Stimulated activated CD8-positive, alpha-beta memory T cell treated with anti-CD3 and anti-CD28 coated beads, Interleukin-12 subunit alpha, Interleukin-12 subunit beta, amount 100 ng/mL, for 1 hour (primary cell): Measurements from ENCODE around the gene PSMC2.
"Not testable (repeated sequence)": the region's sequence is repeated elsewhere in the genome, so short reads cannot be mapped to it uniquely, and the experiment has no call there.

Experiments
- DNase-seq: peaks from one replicate; pipeline ENCODE4 v3.0.0-alpha.2; 2020; ENCODE audit warnings: low read depth

Gene PSMC2

DNA sequence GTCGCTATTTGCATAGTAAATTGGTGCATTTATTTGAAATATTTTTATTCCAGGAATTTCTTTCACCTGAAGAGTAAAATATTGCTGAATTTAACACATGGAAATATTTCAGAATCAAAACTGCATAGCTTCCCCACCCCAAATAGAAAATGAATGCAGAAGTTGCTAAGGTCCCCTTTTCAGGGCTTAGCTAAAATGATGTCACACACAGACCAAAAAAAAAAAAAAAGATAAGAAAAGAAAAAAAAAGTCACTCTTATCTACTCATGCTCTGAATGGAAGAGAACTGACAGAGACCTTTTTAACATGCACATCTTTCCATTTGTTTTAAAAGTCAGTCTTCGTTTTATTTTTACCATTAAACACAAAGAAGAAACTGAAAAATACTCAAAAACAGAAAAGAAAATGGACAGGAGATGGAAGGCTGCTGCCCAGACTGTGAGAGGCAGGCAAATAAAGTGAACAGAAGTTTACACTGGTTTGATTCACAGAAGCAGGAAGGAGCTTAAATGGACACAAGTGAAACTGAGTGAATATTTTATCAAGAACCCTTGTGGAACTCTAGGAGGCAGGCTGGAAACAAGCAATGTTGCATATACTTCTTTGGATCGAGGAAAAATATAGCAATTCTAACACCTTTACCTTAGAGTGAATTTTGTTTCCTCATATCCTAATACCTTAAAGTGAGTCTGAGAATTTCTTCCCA, 32.0 kb downstream of the PSMC2 start:
- DNase-seq, result no peak

DNA sequence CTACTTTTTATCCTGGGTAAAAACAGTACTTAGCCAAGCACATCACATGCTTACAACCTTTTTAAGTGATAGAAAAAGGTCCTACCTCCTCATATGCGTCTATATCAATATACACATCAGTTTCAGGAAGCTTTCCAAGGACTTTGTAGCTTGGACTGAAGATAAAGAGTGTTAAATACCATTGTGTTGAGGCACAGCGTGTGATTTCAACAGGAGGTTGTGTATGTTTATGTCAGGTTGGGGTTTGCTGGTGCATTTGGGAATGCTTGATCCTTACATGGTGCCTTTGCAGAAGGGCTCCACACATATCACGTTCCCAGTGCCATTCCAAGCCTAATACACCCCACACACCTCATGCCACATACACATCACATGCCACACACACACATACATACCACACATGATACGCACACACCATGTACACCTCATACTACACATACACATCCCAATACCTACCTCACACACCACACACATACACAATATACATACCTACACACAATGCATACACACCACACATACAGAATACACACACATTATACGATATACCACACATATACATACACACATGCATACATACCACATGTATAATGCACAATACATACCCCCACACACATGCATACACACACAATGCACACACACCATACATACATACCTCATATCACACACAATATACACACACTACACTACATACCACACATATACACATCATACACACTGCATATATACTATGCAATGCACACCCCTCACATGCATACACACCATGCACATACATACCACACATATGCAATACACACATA, 33.1 kb downstream of the PSMC2 start:
- DNase-seq, result no peak

- DNase-seq, result no peak
These were observed 34.0 kb downstream of the PSMC2 start for GRCh38 chr7:103381280-103382031.

DNA sequence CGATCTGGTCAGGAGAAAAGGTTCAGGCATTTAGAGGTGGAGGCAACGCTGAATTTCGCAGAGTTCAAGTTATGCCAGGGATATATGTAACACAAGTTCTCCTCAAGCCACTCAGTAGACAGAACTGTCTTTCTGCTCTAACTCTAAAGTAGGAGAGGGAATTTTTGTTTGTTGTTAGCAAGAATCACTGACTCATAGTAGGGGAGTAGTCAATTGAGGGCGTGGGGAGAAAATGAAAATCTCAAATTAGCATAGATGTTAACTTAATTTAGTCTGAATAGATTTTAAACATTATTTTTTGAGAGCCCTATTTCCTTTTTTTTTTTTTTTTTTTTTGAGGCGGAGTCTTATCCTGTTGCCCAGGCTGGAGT, 34.6 kb downstream of the PSMC2 start:
- no peak for DNase-seq

DNA sequence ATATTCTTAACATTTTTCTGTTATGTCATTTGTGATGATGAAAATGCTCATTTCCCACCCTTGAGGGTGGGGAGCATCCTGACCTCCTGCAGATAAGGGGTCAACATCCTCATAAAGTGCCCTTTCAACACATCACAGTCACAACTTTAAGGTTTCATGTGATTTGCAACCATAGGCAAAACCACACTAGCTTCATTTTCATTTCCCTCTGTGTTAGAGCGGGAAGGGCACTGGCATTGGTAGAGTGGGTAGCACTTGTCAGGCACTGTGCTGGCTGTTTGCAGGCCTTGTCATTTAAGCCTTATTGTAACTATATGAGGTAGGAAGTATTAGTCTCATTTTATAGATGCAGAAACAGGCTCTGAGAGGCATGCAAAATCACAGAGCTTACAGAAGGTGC, 39.8 kb downstream of the PSMC2 start:
- DNase-seq, result no peak

GRCh38 chr7:103388469-103389140, 41.2 kb downstream of the PSMC2 start:
- no peak for DNase-seq

DNA sequence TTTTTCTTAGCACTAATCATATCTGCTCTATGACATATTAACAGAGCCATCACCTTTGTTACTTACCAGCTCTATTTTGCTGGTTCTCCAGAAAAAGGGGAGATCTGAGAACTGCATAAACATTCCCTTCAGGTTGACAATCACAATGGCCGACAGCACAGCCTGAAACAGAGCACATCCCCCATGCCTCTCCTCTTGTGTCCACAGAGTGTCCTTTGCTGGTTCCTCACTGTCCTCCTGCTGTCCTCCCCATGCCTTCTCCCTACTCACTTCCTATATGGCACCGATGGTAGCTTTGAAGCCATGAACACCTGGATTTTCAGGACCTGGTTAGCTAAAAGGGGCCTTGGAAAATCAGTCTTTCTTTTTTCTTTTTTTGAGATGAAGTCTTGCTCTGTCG, 41.8 kb downstream of the PSMC2 start:
- no peak for DNase-seq

GRCh38 chr7:103391150-103391549, 43.7 kb downstream of the PSMC2 start:
- no peak for DNase-seq

GRCh38 chr7:103391976-103392375, 44.5 kb downstream of the PSMC2 start:
- no peak for DNase-seq

GRCh38 chr7:103394566-103394965, 47.1 kb downstream of the PSMC2 start:
- DNase-seq, result no peak

GRCh38 chr7:103395071-103395470, 47.6 kb downstream of the PSMC2 start:
- no peak for DNase-seq

GRCh38 chr7:103396471-103396870, 49.0 kb downstream of the PSMC2 start:
- no peak for DNase-seq

DNA sequence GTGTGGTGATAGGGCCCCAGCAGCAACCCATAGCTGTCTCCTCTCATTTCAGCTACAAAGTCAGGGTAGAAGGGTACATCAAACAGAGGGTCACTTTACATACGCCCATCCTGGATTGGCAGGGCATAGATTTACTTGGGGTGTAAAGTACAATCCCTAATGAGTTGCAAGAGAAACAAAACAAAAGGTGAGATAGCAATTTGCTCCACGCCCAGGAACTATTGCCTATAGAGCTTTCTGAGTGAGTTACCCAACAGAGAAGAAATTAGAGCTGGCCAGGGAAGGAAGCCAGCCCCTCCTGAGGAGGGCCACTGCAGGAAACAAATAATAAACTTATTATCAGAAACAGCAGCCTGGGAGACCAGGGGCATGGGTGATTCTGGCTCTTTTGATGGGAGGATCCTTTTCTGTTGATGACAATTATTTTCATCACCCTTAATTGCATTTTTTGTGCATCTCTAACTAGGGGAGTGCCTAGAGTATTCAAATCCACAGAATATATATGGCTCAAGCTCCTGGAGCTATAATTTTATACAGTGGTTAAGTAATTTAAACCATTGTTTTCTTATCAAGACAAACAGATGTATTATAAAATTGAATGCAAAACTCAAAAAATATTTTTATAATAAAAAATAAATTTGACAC, 51.2 kb downstream of the PSMC2 start:
- no peak for DNase-seq

DNA sequence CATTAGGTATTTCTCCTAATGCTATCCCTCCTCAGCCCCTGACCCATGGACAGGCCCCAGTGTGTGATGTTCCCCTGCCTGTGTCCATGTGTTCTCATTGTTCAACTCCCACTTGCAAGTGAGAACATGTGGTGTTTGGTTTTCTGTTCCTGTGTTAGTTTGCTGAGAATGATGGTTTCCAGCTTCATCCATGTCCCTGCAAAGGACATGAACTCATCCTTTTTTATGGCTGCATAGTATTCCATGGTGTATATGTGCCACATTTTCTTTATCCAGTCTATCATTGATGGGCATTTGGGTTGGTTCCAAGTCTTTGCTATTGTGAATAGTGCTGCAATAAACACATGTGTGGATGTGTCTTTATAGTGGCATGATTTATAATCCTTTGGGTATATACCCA, 52.2 kb downstream of the PSMC2 start:
- not testable (repeated sequence) for DNase-seq

- DNase-seq, result not testable (repeated sequence)
These were observed 58.6 kb downstream of the PSMC2 start for GRCh38 chr7:103405789-103406613.

- DNase-seq, result no peak
These were observed 64.7 kb downstream of the PSMC2 start for GRCh38 chr7:103412151-103412550.

- DNase-seq, result no peak
These were observed 66.0 kb downstream of the PSMC2 start for GRCh38 chr7:103413407-103413806.

DNA sequence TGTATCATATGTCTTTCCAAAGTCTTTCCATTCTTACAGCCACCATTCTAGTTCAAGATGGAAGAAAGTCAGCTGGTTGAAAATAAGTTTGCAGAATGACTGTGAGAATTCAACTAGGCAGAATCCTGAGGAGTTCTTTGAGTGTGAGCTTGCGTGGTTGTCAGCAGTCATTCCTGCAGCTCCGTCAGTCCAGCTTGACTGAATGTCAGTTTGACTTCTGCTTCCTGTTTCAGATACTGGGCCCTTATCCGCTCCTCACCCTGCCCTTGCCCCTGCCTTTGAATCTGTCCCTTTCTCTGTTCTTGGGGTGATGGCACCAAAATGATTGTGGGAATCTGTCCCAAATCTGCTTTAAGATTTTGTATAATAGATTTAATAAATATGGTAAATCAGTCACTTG, 70.8 kb downstream of the PSMC2 start:
- no peak for DNase-seq
